ENCODE data around the gene POLR3C. TPM values are rescaled to one million over a fixed set of nuclear protein-coding genes. Genes with fewer than 3 reads are reported as not detected.
A peak's percentile ranks its signal among the peaks of the same experiment; 100 is the strongest.

The POLR3C gene
- total and polyA plus RNA-seq, 3 experiments from 2014 or later, result 47.5 to 54.1 (median 53.1) TPM

DNA sequence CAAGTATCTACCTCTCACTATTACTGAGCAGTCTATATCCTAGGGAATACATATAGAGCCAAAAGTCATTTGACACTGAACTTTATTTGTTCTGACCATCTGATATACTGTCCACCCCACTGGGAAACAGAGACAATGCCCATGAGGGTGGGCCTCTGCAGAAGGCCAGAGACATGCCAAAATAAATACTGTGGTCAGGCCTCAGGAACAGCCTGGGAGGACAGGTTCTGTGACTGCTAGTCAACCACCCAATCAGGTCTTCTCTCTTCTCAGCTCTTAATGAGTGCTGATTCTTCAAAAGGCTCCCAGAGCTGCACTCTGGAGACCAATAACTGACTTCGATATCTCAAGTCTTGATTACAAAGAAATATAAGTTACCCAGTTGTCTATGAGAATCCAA is 67.1 kb downstream of the POLR3C start:
- Mint-ChIP-seq H3K4me3 (no peak overlapping the region), H3K27ac (no peak overlapping the region), H3K27me3 (no peaks in the 10 kb centered on the region), H3K36me3 (peaks cover 0 to 2% (median 0%) of the 10 kb centered on the region in 3 donors), H3K4me1 (peaks cover 3 to 6% (median 4%) of the 10 kb centered on the region in 3 donors), H3K9me3 (no peaks in the 10 kb centered on the region)
- Histone ChIP-seq H3K36me3 (ENCODE audit: insufficient read depth, low read length) (no peaks in the 10 kb centered on the region), H3K4me1 (ENCODE audit: insufficient read depth, low read length) (peaks cover 4% of the 10 kb centered on the region), H3K27me3 (ENCODE audit: insufficient read depth, low read length, poor library complexity, severe bottlenecking) (no peaks in the 10 kb centered on the region), H3K4me3 (ENCODE audit: low read length) (no peak overlapping the region), H3K27ac (ENCODE audit: low read depth, low read length) (no peak overlapping the region), H3K9me3 (ENCODE audit: low read length) (no peaks in the 10 kb centered on the region)
- ChIA-PET CTCF (interaction anchor here (0.6 to 4.8 kb wide), 19 partner anchors 12 to 147 kb away, joined by 3 to 29 read pairs (median 5); partner anchors contain the start of genes ANKRD34A, HJV, ITGA10 and LIX1L), POLR2A (interaction anchor here (0.6 kb wide), 1 partner anchor 141 kb away, joined by 4 read pairs; no protein-coding TSS in a partner anchor)
- no peak for DNase-seq

GRCh38 chr1:145891587-145892485 is 67.8 kb downstream of the POLR3C start:
- peak overlapping the region in 1 of 8 donors; percentile 83 for H3K27ac Mint-ChIP-seq
- POLR2A ChIA-PET, result interaction anchor here (0.6 to 0.7 kb wide), 2 partner anchors 33 to 140 kb away, joined by 4 read pairs; partner anchors contain the start of gene PIAS3

DNA sequence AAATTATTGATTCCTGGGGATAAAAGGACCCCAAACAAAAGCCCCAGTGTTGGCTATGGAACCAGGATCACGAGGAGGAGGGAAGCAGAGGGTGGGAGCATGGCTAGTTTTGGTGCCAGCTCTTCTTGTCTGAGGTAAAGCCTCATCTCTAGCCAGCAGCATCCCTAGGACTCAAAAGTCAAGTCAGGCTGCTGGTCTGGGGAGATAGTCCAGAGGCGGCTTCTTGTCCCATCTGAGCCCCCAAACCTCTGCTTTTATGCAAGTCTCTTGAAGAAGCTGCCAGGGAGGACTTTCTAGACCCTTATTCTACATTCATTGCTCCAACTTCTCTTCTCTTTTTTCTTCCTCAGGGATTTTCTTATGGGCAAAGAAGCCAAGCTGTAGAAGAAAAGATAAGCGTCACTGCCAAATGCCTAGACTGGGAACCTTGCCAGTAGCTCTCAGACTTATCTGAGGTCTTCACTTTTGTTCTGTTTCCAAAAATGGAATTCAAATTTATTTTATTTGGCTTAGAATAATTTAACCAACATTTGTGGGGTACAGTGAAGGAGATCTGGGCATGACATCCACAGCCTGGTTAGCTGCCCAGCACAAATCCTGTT is 68.6 kb downstream of the POLR3C start:
- no peaks in the 10 kb centered on the region for H3K9me3 ChIP-seq (ENCODE audit: low read length)
- Mint-ChIP-seq H3K4me1 (no peaks in the 10 kb centered on the region), H3K27me3 (no peaks in the 10 kb centered on the region), H3K9me3 (no peaks in the 10 kb centered on the region), H3K36me3 (peaks cover 0 to 2% (median 2%) of the 10 kb centered on the region in 3 donors), H3K4me3 (peak overlapping the region in 1 of 7 donors; percentile 38), H3K27ac (peak overlapping the region in 1 of 8 donors; percentile 33)
- DNase-seq, result no peak
- no peak overlapping the region for H3K4me3 ChIP-seq (ENCODE audit: low read length)
- POLR2A ChIA-PET, result interaction anchor here (0.7 to 1.2 kb wide), 2 partner anchors 10 to 34 kb away, joined by 3 to 4 read pairs; partner anchors contain the start of gene PIAS3
- no peaks in the 10 kb centered on the region for H3K36me3 ChIP-seq (ENCODE audit: insufficient read depth, low read length)
- H3K27me3 ChIP-seq (ENCODE audit: insufficient read depth, low read length, poor library complexity, severe bottlenecking), result no peaks in the 10 kb centered on the region
- CTCF ChIA-PET, result interaction anchor here (0.6 to 4.8 kb wide), 19 partner anchors 13 to 128 kb away, joined by 3 to 29 read pairs (median 6); partner anchors contain the start of genes ANKRD34A, HJV, ITGA10 and LIX1L
- H3K4me1 ChIP-seq (ENCODE audit: insufficient read depth, low read length), result no peaks in the 10 kb centered on the region
- H3K27ac ChIP-seq (ENCODE audit: low read depth, low read length), result no peak overlapping the region

More at GRCh38 chr1:145891587-145892485, 67.8 kb downstream of the POLR3C start:
- Histone ChIP-seq H3K36me3 (ENCODE audit: insufficient read depth, low read length) (no peaks in the 10 kb centered on the region), H3K27ac (ENCODE audit: low read depth, low read length) (no peak overlapping the region), H3K27me3 (ENCODE audit: insufficient read depth, low read length, poor library complexity, severe bottlenecking) (no peaks in the 10 kb centered on the region), H3K4me1 (ENCODE audit: insufficient read depth, low read length) (no peaks in the 10 kb centered on the region), H3K9me3 (ENCODE audit: low read length) (no peaks in the 10 kb centered on the region), H3K4me3 (ENCODE audit: low read length) (no peak overlapping the region)
- Mint-ChIP-seq H3K4me1 (peaks cover 0 to 1% (median under 1%) of the 10 kb centered on the region in 3 donors), H3K36me3 (peaks cover 0 to 2% (median 2%) of the 10 kb centered on the region in 3 donors), H3K9me3 (no peaks in the 10 kb centered on the region), H3K4me3 (no peak overlapping the region), H3K27me3 (no peaks in the 10 kb centered on the region)
- CTCF ChIA-PET, result interaction anchor here (0.6 to 4.8 kb wide), 21 partner anchors 13 to 146 kb away, joined by 3 to 29 read pairs (median 5); partner anchors contain the start of genes ANKRD34A, HJV, ITGA10 and LIX1L
- DNase-seq, result peak in 4 of 5 donors; percentile 6 to 59 (median 32)

GRCh38 chr1:145893306-145894055 is 69.5 kb downstream of the POLR3C start:
- peaks cover 0 to 6% (median 4%) of the 10 kb centered on the region in 3 donors for H3K36me3 Mint-ChIP-seq
- ChIA-PET POLR2A (interaction anchor here (1.2 kb wide), 1 partner anchor 11 kb away, joined by 3 read pairs; no protein-coding TSS in a partner anchor), CTCF (interaction anchor here (2.2 to 4.8 kb wide), 6 partner anchors 14 to 113 kb away, joined by 6 to 29 read pairs (median 12); partner anchors contain the start of genes ANKRD34A, ITGA10, NUDT17 and POLR3GL)
- H3K27ac Mint-ChIP-seq, result peak overlapping the region in 1 of 8 donors; percentile 12
- no peaks in the 10 kb centered on the region for H3K27me3 Mint-ChIP-seq
- no peak for DNase-seq
- no peak overlapping the region for H3K27ac ChIP-seq (ENCODE audit: low read depth, low read length)
- no peaks in the 10 kb centered on the region for H3K9me3 ChIP-seq (ENCODE audit: low read length)
- H3K36me3 ChIP-seq (ENCODE audit: insufficient read depth, low read length), result no peaks in the 10 kb centered on the region
- no peaks in the 10 kb centered on the region for H3K4me1 ChIP-seq (ENCODE audit: insufficient read depth, low read length)
- H3K4me3 Mint-ChIP-seq, result no peak overlapping the region
- no peak overlapping the region for H3K4me3 ChIP-seq (ENCODE audit: low read length)
- no peaks in the 10 kb centered on the region for H3K9me3 Mint-ChIP-seq
- H3K27me3 ChIP-seq (ENCODE audit: insufficient read depth, low read length, poor library complexity, severe bottlenecking), result no peaks in the 10 kb centered on the region
- H3K4me1 Mint-ChIP-seq, result no peaks in the 10 kb centered on the region

Other genes with a start within 250 kb of the POLR3C start
- 10 to 100 TPM; 25.0 to 31.0 TPM for gene GPR89A, start 216.2 kb upstream of the POLR3C start, total RNA-seq
- gene GPR89A, start 216.2 kb upstream of the POLR3C start, polyA plus RNA-seq, result 20.8 TPM
- not detected for gene PDZK1, start 116.8 kb upstream of the POLR3C start, total RNA-seq
- gene PDZK1, start 116.8 kb upstream of the POLR3C start, polyA plus RNA-seq, result 0.53 TPM
- gene CD160, start 104.7 kb upstream of the POLR3C start, total RNA-seq, result 10 to 100 TPM; 22.3 to 24.6 TPM
- gene CD160, start 104.7 kb upstream of the POLR3C start, polyA plus RNA-seq, result 31.6 TPM
- gene RNF115, start 105 bp upstream of the POLR3C start, total RNA-seq, result 10 to 100 TPM; 16.9 to 17.8 TPM
- 9.1 TPM for gene RNF115, start 105 bp upstream of the POLR3C start, polyA plus RNA-seq
- gene NUDT17, start 21.4 kb downstream of the POLR3C start, total RNA-seq, result 1 to 10 TPM; 1.6 to 2.2 TPM
- 2.8 TPM for gene NUDT17, start 21.4 kb downstream of the POLR3C start, polyA plus RNA-seq
- 10 to 100 TPM; 16.7 to 18.3 TPM for gene PIAS3, start 34.9 kb downstream of the POLR3C start, total RNA-seq
- 21.2 TPM for gene PIAS3, start 34.9 kb downstream of the POLR3C start, polyA plus RNA-seq
- 1 to 10 TPM in 1 of 2 experiments, under 1 TPM in 1; 0.80 to 1.0 TPM for gene ANKRD35, start 61.7 kb downstream of the POLR3C start, total RNA-seq
- gene ANKRD35, start 61.7 kb downstream of the POLR3C start, polyA plus RNA-seq, result 1.3 TPM
- gene ITGA10, start 85.8 kb downstream of the POLR3C start, total RNA-seq, result 1 to 10 TPM; 2.2 to 3.4 TPM
- gene ITGA10, start 85.8 kb downstream of the POLR3C start, polyA plus RNA-seq, result not detected
- 10 to 100 TPM; 42.0 to 43.1 TPM for gene PEX11B, start 94.5 kb downstream of the POLR3C start, total RNA-seq
- gene PEX11B, start 94.5 kb downstream of the POLR3C start, polyA plus RNA-seq, result 46.9 TPM
- gene RBM8A, start 103.3 kb downstream of the POLR3C start, total RNA-seq, result 100 to 1,000 TPM; 387 to 397 TPM
- 192 TPM for gene RBM8A, start 103.3 kb downstream of the POLR3C start, polyA plus RNA-seq
- 10 to 100 TPM; 41.8 to 42.6 TPM for gene LIX1L, start 133.8 kb downstream of the POLR3C start, total RNA-seq
- 33.5 TPM for gene LIX1L, start 133.8 kb downstream of the POLR3C start, polyA plus RNA-seq
- 1 to 10 TPM; 6.9 to 8.7 TPM for gene ANKRD34A, start 140.4 kb downstream of the POLR3C start, total RNA-seq
- 0.97 TPM for gene ANKRD34A, start 140.4 kb downstream of the POLR3C start, polyA plus RNA-seq
- 10 to 100 TPM; 21.6 to 22.8 TPM for gene POLR3GL, start 140.5 kb downstream of the POLR3C start, total RNA-seq
- 103 TPM for gene POLR3GL, start 140.5 kb downstream of the POLR3C start, polyA plus RNA-seq
- gene TXNIP, start 172.4 kb downstream of the POLR3C start, total RNA-seq, result 100 to 1,000 TPM; 167 to 170 TPM
- gene TXNIP, start 172.4 kb downstream of the POLR3C start, polyA plus RNA-seq, result 4,579 TPM
- gene HJV, start 197.5 kb downstream of the POLR3C start, total RNA-seq, result not detected
- gene HJV, start 197.5 kb downstream of the POLR3C start, polyA plus RNA-seq, result not detected